Liver (tissue), 9 donors: Measurements from ENCODE around the gene DDB1. TPM values are rescaled to one million over a fixed set of nuclear protein-coding genes. Genes with fewer than 3 reads are reported as not detected.
A peak's percentile ranks its signal among the peaks of the same experiment; 100 is the strongest.

Experiments
- DNase-seq: peaks from one replicate; pipeline ENCODE4 v3.0.0-alpha.2; 2017; ENCODE audit warnings: low spot score
- H3K27ac ChIP-seq, 2 donors: one replicate each; pipeline ENCODE4 v1.7.0; 2013; ENCODE audit warnings: inconsistent platforms in 2 of 2, low read length in 2 of 2, control low read depth in 1 of 2, low read depth in 1 of 2, mild to moderate bottlenecking in 1 of 2
- H3K27me3 ChIP-seq, 4 donors: one replicate each; pipeline versions ENCODE4 v1.6.1 to v1.7.0; 2013; ENCODE audit warnings: low read length in 3 of 4, inconsistent platforms in 1 of 4, mild to moderate bottlenecking in 1 of 4, moderate library complexity in 1 of 4; ENCODE audit not compliant: control insufficient read depth in 4 of 4, insufficient read depth in 4 of 4
- H3K36me3 ChIP-seq, 4 donors: one replicate each; pipeline versions ENCODE4 v1.6.1 to v1.7.0; 2013; ENCODE audit warnings: low read length in 3 of 4, mild to moderate bottlenecking in 3 of 4, low read depth in 1 of 4, moderate library complexity in 1 of 4; ENCODE audit not compliant: control insufficient read depth in 4 of 4, insufficient read depth in 3 of 4
- H3K4me1 ChIP-seq, 4 donors: one replicate each; pipeline versions ENCODE4 v1.6.1 to v1.7.0; 2013; ENCODE audit warnings: low read length in 3 of 4, mild to moderate bottlenecking in 3 of 4, moderate library complexity in 1 of 4; ENCODE audit not compliant: control insufficient read depth in 4 of 4, insufficient read depth in 4 of 4
- H3K4me3 ChIP-seq, 3 donors: one replicate each; pipeline versions ENCODE4 v1.6.1 to v1.7.0; 2013; ENCODE audit warnings: low read length in 3 of 3, control low read depth in 1 of 3, low read depth in 1 of 3, mild to moderate bottlenecking in 1 of 3
- H3K9ac ChIP-seq, 2 donors: one replicate each; pipeline ENCODE4 v1.7.0; 2013; ENCODE audit warnings: low read length in 2 of 2, mild to moderate bottlenecking in 2 of 2, moderate library complexity in 2 of 2, control low read depth in 1 of 2, low read depth in 1 of 2
- H3K9me3 ChIP-seq, 4 donors: one replicate each; pipeline versions ENCODE4 v1.6.1 to v1.7.0; 2013; ENCODE audit warnings: low read length in 3 of 4; ENCODE audit not compliant: control insufficient read depth in 4 of 4
- EGR1 ChIP-seq, 2 donors: IDR thresholded peaks; 2 replicates each; pipeline ENCODE4 v1.6.1; 2016 to 2018; ENCODE audit warnings: antibody characterized with exemption in 2 of 2, low read depth in 2 of 2
- FOXA1 ChIP-seq: IDR thresholded peaks from 2 replicates; pipeline ENCODE4 v1.6.1; 2016; ENCODE audit warnings: antibody characterized with exemption
- FOXA2 ChIP-seq: IDR thresholded peaks from 2 replicates; pipeline ENCODE4 v1.6.1; 2016; ENCODE audit warnings: antibody characterized with exemption
- GABPA ChIP-seq, 2 donors: IDR thresholded peaks in 1 of 2; conservative IDR thresholded peaks in 1 of 2; 2 replicates each; pipeline ENCODE4 v1.6.1; 2016; ENCODE audit warnings: antibody characterized with exemption in 2 of 2, mild to moderate bottlenecking in 1 of 2, moderate library complexity in 1 of 2
- HNF4A ChIP-seq, 2 donors: conservative IDR thresholded peaks; 2 replicates each; pipeline ENCODE4 v1.6.1; 2016; ENCODE audit warnings: antibody characterized with exemption in 2 of 2, mild to moderate bottlenecking in 2 of 2
- HNF4G ChIP-seq: IDR thresholded peaks from 2 replicates; pipeline ENCODE4 v1.6.1; 2016; ENCODE audit warnings: antibody characterized with exemption
- JUND ChIP-seq, 2 donors: IDR thresholded peaks; 2 replicates each; pipeline ENCODE4 v1.6.1; 2016; ENCODE audit warnings: antibody characterized with exemption in 2 of 2
- NR2F2 ChIP-seq: IDR thresholded peaks from 2 replicates; pipeline ENCODE4 v1.6.1; 2016; ENCODE audit warnings: antibody characterized with exemption
- RAD21 ChIP-seq, 2 donors: IDR thresholded peaks; 2 replicates each; pipeline ENCODE4 v1.6.1; 2016; ENCODE audit warnings: antibody characterized with exemption in 2 of 2, mild to moderate bottlenecking in 2 of 2
- RXRA ChIP-seq, 2 donors: IDR thresholded peaks; 2 replicates each; pipeline ENCODE4 v1.6.1; 2017 to 2018; ENCODE audit warnings: antibody characterized with exemption in 2 of 2, mild to moderate bottlenecking in 1 of 2
- SP1 ChIP-seq: IDR thresholded peaks from 2 replicates; pipeline ENCODE4 v1.6.1; 2018; ENCODE audit warnings: antibody characterized with exemption, mild to moderate bottlenecking
- TAF1 ChIP-seq: conservative IDR thresholded peaks from 2 replicates; pipeline ENCODE4 v1.6.1; 2016; ENCODE audit warnings: antibody characterized with exemption, mild to moderate bottlenecking
- YY1 ChIP-seq: IDR thresholded peaks from 2 replicates; pipeline ENCODE4 v1.6.1; 2016; ENCODE audit warnings: antibody characterized with exemption, mild to moderate bottlenecking
- WGBS: extraction: QIAGEN DNeasy Blood & Tissue Kit; methylation state at CpG from one replicate; pipeline ENCODE4 v1.1.7; 2013; 5-methylcytosine and 5-hydroxymethylcytosine counted together
- polyA plus RNA-seq, 2 donors: library from polyadenylated mRNA; stranded (reverse) in 1 of 2; unstranded in 1 of 2; fragments of 200-250 nt in 1 of 2; fragments of >200 nt in 1 of 2; fragmentation: Nextera tagmentation in 1 of 2; extraction: Ambion mirVana in 1 of 2; gene quantifications; one replicate each; pipeline versions ENCODE4 v1.2.1 to v1.2.3, GENCODE V29; 2013 to 2015
- total RNA-seq, 2 donors: library from RNA; depleted of rRNA; stranded (reverse); fragments of >200 nt; gene quantifications; one replicate each; pipeline ENCODE4 v1.2.3, GENCODE V29; 2014
- TF ChIP-seq, protein P1 (sequence below): IDR thresholded peaks from 2 replicates; pipeline ENCODE4 v1.6.1; 2016; ENCODE audit warnings: antibody characterized with exemption
- TF ChIP-seq, protein P2 (sequence below): IDR thresholded peaks from 2 replicates; pipeline ENCODE4 v1.6.1; 2016; ENCODE audit warnings: antibody characterized with exemption
- TF ChIP-seq, protein P3 (sequence below): IDR thresholded peaks from 2 replicates; pipeline ENCODE4 v1.6.1; 2016; ENCODE audit warnings: antibody characterized with exemption
- TF ChIP-seq, protein P4 (sequence below): IDR thresholded peaks from 2 replicates; pipeline ENCODE4 v1.6.1; 2016; ENCODE audit warnings: antibody characterized with exemption, mild to moderate bottlenecking
- TF ChIP-seq, protein P5 (sequence below): fragments of 150-350 bp; IDR thresholded peaks from 2 replicates; pipeline ENCODE4 v1.5.1; 2017; ENCODE audit warnings: improper control_type of control experiment, low read depth, low read length; ENCODE audit not compliant: missing input control
- donor health status: healthy.
- donor health status: healthy.
- donor health status: healthy.
- donor health status: healthy.
- donor health status: healthy.

Gene DDB1
- total and polyA plus RNA-seq, 4 donors: 37.5 to 146 (median 88.9) TPM

DNA sequence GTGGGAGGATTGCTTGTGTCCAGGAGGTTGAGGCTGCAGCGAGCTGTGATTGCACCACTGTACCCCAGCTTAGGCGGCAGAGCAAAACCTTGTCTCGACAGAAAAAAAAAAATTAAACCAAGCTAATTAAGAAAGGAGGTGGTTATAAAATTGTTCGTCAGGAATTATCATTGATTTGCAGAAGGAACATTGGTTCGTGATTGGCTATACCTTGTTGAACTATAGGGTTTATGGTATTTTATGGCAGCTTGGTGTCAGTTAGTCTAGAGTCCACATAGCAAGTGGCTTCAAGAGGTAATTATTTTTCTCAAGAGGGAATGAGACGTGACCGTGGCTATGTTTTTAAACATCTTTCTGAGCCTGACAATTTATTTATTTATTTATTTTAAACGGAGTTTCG is 48.0 kb upstream of the DDB1 start:
- TF ChIP-seq SP1 (no peak), HNF4G (no peak), NR2F2 (no peak), JUND (IDR thresholded peaks at IDR 0.05) (no peak), FOXA1 (no peak), RXRA (IDR thresholded peaks at IDR 0.05) (no peak)
- TF ChIP-seq, protein P1, sequence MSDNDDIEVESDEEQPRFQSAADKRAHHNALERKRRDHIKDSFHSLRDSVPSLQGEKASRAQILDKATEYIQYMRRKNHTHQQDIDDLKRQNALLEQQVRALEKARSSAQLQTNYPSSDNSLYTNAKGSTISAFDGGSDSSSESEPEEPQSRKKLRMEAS: no peak
- TF ChIP-seq, protein P2, sequence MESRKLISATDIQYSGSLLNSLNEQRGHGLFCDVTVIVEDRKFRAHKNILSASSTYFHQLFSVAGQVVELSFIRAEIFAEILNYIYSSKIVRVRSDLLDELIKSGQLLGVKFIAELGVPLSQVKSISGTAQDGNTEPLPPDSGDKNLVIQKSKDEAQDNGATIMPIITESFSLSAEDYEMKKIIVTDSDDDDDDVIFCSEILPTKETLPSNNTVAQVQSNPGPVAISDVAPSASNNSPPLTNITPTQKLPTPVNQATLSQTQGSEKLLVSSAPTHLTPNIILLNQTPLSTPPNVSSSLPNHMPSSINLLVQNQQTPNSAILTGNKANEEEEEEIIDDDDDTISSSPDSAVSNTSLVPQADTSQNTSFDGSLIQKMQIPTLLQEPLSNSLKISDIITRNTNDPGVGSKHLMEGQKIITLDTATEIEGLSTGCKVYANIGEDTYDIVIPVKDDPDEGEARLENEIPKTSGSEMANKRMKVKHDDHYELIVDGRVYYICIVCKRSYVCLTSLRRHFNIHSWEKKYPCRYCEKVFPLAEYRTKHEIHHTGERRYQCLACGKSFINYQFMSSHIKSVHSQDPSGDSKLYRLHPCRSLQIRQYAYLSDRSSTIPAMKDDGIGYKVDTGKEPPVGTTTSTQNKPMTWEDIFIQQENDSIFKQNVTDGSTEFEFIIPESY: no peak
- TF ChIP-seq, protein P3, sequence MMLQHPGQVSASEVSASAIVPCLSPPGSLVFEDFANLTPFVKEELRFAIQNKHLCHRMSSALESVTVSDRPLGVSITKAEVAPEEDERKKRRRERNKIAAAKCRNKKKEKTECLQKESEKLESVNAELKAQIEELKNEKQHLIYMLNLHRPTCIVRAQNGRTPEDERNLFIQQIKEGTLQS: no peak
- Histone ChIP-seq H3K36me3 (no peaks in the 10 kb centered on the region), H3K27me3 (no peaks in the 10 kb centered on the region), H3K9ac (no peak overlapping the region), H3K27ac (no peak overlapping the region), H3K9me3 (no peaks in the 10 kb centered on the region), H3K4me3 (no peak overlapping the region), H3K4me1 (peaks cover 4 to 20% (median 13%) of the 10 kb centered on the region in 4 donors)
- DNase-seq: no peak
- WGBS: 92% methylated on average over 9 of the region's 9 CpGs

DNA sequence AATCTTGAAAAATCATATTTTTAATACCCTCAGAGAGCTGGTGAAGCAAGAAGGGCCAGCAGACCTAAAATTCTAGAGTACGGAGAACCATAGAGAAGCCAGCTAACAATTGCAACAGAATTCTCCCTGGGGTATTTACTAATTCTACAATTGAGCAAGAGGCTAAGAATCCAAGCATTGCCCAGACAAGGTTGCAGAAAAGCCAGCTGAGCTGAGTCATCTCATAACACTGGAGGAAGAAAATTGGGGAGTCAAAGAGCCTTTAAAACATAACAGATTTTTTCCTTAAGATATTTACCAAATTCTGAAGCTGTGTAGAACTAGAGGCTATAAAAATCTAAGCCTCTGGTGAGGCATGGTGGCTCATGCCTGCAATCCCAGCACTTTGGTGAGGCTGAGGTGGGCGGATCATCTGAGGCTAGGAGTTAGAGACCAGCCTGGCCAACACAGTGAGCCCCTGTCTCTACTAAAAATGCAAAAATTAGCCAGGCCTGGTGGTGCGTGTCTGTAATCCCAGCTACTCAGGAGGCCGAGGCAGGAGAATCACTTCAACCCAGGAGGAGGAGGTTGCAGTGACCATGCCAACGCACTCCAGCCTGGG is 45.9 kb upstream of the DDB1 start:
- H3K27me3 ChIP-seq: no peaks in the 10 kb centered on the region
- WGBS: 84% methylated on average over 5 of the region's 5 CpGs
- peaks cover 5 to 15% (median 7%) of the 10 kb centered on the region in 4 donors for H3K4me1 ChIP-seq
- no peaks in the 10 kb centered on the region for H3K36me3 ChIP-seq
- peak overlapping the region; percentile 56 to 60 for H3K27ac ChIP-seq
- H3K4me3 ChIP-seq: no peak overlapping the region
- no peaks in the 10 kb centered on the region for H3K9me3 ChIP-seq
- no peak for TF ChIP-seq TAF1
- TF ChIP-seq SP1: peak; percentile 40
- TF ChIP-seq, protein P2: peak; percentile 47
- peak; percentile 84 to 85 for TF ChIP-seq HNF4A (conservative IDR thresholded peaks at IDR 0.05)
- peak; percentile 38 for TF ChIP-seq FOXA1
- TF ChIP-seq, protein P4, sequence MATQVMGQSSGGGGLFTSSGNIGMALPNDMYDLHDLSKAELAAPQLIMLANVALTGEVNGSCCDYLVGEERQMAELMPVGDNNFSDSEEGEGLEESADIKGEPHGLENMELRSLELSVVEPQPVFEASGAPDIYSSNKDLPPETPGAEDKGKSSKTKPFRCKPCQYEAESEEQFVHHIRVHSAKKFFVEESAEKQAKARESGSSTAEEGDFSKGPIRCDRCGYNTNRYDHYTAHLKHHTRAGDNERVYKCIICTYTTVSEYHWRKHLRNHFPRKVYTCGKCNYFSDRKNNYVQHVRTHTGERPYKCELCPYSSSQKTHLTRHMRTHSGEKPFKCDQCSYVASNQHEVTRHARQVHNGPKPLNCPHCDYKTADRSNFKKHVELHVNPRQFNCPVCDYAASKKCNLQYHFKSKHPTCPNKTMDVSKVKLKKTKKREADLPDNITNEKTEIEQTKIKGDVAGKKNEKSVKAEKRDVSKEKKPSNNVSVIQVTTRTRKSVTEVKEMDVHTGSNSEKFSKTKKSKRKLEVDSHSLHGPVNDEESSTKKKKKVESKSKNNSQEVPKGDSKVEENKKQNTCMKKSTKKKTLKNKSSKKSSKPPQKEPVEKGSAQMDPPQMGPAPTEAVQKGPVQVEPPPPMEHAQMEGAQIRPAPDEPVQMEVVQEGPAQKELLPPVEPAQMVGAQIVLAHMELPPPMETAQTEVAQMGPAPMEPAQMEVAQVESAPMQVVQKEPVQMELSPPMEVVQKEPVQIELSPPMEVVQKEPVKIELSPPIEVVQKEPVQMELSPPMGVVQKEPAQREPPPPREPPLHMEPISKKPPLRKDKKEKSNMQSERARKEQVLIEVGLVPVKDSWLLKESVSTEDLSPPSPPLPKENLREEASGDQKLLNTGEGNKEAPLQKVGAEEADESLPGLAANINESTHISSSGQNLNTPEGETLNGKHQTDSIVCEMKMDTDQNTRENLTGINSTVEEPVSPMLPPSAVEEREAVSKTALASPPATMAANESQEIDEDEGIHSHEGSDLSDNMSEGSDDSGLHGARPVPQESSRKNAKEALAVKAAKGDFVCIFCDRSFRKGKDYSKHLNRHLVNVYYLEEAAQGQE: peak; percentile 35
- peak; percentile 49 to 82 for TF ChIP-seq RXRA (IDR thresholded peaks at IDR 0.05)
- TF ChIP-seq RAD21 (IDR thresholded peaks at IDR 0.05): peak in 1 of 2 donors; percentile 17
- TF ChIP-seq NR2F2: no peak
- TF ChIP-seq GABPA (IDR thresholded peaks at IDR 0.05 in 1 of 2, conservative IDR thresholded peaks at IDR 0.05 in 1 of 2): no peak
- TF ChIP-seq HNF4G: peak; percentile 41
- TF ChIP-seq, protein P5, sequence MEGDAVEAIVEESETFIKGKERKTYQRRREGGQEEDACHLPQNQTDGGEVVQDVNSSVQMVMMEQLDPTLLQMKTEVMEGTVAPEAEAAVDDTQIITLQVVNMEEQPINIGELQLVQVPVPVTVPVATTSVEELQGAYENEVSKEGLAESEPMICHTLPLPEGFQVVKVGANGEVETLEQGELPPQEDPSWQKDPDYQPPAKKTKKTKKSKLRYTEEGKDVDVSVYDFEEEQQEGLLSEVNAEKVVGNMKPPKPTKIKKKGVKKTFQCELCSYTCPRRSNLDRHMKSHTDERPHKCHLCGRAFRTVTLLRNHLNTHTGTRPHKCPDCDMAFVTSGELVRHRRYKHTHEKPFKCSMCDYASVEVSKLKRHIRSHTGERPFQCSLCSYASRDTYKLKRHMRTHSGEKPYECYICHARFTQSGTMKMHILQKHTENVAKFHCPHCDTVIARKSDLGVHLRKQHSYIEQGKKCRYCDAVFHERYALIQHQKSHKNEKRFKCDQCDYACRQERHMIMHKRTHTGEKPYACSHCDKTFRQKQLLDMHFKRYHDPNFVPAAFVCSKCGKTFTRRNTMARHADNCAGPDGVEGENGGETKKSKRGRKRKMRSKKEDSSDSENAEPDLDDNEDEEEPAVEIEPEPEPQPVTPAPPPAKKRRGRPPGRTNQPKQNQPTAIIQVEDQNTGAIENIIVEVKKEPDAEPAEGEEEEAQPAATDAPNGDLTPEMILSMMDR: no peak
- no peak for TF ChIP-seq EGR1 (IDR thresholded peaks at IDR 0.05; ENCODE audit: low read depth in 2 of 2)
- peak; percentile 45 for TF ChIP-seq YY1
- peak; percentile 91 to 94 for TF ChIP-seq JUND (IDR thresholded peaks at IDR 0.05)
- TF ChIP-seq, protein P1: peak; percentile 12
- peak; percentile 67 for TF ChIP-seq FOXA2
- TF ChIP-seq, protein P3: peak; percentile 81
- no peak overlapping the region for H3K9ac ChIP-seq
- DNase-seq: no peak
